GM19468 (cell line): ENCODE measurements around the gene PARD6G.
"Not testable (repeated sequence)": the region's sequence is repeated elsewhere in the genome, so short reads cannot be mapped to it uniquely, and the experiment has no call there.

Experiments used
- ATAC-seq: cut with Tn5 transposase; IDR thresholded peaks from one replicate; pipeline ENCODE4 v1.9.1; 2021; ENCODE audit warnings: mild to moderate bottlenecking, moderate library complexity, moderate number of reproducible peaks; ENCODE audit not compliant: unreplicated experiment; ENCODE audit errors: extremely low read depth

Gene PARD6G, protein sequence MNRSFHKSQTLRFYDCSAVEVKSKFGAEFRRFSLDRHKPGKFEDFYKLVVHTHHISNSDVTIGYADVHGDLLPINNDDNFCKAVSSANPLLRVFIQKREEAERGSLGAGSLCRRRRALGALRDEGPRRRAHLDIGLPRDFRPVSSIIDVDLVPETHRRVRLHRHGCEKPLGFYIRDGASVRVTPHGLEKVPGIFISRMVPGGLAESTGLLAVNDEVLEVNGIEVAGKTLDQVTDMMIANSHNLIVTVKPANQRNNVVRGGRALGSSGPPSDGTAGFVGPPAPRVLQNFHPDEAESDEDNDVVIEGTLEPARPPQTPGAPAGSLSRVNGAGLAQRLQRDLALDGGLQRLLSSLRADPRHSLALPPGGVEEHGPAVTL

DNA sequence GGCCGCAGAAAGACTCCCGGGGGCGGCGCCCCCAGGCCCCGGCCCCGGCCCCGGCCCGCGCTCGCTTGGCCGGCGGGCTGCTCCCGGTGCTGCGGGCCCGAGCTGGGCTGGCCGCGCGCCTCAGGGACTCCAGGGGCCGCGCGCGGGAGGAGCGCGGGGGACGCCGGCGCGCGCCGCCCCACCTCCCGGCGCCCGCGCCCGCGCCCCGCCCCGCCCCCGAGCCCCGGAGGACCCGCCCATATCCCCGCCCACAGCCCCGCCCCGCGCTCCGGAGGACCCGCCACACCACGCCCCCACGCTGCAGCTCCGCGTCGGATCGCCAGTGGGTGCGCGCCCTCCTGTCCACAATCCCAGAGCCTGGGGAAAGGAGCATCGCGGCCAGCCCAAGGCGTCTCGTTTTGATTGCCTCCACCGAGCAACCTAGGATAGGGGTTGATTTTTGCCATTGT is at the start of gene PARD6G:
Gene PARD6G (minus strand): TSS at position 122 of the 449 bp plus-strand sequence. CDS start 166 bp downstream, outside the sequence.
- peak; percentile 20 for ATAC-seq

DNA sequence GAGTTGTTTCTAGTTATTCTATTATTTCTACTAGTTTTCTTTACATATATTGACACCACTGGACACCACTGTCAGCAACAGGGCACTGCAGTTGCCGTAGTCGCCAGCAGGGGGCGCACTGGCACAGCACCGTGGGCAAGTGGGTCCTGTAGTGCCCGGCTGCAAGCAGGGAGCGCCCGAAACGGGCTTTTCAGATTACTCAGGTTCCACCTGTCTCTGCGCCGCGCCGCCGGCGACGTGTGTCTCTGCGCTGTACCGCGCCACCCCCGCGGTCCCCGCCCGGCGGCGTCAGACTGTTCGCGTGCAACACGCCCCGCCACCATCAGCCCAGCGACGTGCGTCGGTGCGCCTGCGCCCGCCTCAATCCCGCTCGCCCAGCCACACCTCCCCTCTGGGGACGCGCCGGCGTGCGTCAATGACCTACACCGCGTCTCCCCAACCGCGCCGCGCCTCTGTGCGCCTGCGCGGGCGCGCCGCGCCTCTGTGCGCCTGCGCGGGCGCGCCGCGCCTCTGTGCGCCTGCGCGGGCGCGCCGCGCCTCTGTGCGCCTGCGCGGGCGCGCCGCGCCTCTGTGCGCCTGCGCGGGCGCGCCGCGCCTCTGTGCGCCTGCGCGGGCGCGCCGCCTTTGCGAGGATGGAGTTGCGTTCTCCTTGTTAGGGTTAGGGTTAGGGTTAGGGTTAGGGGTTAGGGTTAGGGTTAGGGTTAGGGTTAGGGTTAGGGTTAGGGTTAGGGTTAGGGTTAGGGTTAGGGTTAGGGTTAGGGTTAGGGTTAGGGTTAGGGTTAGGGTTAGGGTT is 15.1 kb upstream of the PARD6G start:
- ATAC-seq, result not testable (repeated sequence)

DNA sequence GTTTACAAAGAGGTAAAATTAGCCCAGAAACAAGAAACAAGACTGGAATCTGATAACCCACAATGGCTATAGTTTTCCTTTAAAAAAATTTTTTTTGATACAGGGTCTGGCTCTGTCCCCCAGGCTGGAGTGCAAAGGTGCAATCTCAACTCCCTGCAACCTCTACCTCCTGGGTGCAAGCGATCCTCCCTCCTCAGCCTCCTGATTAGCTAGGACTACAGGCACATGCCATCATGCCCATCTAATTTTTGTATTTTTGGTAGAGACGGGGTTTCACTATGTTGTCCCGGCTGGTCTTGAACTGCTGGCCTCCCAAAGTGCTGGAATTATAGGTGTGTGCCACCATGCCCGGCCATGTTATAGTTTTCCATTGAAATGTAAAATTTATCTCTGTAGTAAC is 12.3 kb upstream of the PARD6G start:
- ATAC-seq, result no peak

DNA sequence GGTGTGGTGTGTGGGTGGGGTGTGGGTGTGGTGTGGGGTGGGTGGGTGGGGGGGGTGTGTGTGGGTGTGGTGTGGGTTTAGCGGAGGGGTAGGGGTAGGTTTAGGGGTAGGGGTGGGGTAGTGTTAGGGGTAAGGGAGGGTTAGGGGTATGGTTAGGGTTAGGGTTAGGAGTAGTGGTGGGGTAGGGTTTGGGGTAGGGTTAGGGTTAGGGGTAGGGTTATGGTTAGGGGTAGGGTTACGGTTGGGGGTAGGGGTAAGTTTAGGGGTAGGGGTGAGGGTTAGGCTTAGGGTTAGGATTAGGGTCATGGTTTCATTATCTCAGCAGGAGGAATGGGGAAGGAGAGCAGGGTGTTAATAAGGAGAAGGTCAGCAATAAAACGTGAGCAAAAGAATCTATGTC is 11.3 kb upstream of the PARD6G start:
- no peak for ATAC-seq

DNA sequence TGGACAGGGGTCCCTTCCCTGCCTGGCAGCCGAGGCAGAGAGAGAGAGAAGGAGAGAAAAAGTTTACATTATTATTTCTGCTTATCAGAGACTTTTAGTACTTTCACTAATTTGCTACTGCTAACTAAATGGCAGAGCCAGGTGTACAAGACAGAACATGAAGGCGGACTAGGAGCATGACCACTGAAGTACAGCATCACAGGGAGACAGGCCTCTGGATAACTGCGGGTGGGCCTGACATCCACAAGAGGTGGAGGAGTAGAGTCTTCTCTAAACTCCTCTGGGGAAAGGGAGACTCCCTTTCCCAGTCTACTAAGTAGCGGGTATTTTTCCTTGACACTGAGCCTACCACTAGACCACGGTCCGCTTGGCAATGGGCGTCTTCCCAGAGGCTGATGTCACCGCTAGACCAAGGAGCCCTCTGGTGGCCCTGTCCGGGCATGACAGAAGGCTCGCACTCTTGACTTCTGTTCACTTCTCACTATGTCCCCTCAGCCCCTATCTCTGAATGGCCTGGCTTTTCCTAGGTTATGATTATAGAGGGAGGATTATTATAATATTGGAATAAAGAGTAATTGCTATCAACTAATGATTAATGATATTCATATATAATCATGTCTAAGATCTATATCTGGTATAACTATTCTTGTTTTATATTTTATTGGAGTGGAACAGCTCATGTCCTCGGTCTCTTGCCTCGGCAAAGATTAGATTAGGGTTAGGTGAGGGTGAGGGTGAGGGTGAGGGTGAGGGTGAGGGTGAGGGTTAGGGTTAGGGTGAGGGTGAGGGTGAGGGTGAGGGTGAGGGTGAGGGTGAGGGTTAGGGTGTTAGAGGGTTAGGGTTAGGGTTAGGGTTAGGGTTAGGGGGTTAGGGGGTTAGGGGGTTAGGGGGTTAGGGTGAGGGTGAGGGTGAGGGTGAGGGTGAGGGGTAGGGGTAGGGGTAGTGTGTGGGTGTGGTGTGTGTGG is 10.5 kb upstream of the PARD6G start:
- not testable (repeated sequence) for ATAC-seq

DNA sequence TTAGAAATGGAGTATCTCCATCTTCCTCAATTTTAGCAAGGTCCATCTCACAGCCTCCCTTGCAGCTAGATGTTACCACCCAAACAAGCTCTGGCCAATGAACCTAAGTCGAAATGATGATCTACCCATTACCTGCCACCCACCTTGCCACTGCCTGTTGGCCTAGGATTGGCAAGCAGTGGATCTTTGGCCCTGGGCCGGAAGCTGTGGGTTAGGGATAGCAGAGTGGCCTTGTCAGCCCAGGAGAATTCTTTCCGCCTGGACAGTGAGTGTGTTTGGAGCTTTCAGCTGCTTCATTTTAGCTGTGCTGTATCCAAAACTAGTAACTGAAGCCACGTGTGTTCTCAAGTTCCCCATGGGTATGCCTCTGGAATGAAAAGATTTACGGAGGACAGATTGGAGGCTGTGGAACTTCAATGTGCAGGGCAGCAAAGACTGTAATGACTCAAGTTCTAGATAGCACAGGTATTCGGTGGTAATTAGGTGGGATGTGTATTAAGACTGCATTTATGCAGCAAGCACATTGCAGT is 7.7 kb upstream of the PARD6G start:
- ATAC-seq, result no peak

DNA sequence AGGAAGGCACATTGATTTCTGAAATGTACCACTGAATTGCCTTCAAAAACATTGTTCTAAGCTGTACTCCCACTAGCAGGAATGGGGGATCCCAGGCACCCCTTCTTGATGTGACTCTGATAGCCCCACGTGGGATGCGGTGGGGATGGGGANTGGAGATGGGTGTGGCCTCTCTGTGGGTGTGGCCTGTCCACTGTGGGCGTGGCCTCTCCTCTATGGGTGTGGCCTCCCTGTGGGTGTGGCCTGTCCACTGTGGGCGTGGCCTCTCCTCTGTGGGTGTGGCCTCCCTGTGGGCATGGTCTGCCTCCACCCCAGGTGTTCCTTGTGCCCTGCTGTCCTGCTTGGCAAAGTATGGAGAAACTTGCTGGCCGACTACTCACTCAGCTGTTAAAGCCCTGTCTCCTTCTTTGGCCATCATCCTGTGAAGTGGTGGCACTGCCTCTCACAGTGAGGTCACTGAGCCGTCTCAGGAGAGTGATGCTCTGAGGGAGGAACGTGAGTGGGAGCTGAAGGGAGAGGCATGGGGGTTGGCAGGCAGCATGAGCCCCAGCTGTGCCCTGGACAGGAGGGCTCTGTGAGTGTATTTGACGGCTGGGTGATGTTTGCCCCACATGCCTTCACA is 6.7 kb upstream of the PARD6G start:
- no peak for ATAC-seq

DNA sequence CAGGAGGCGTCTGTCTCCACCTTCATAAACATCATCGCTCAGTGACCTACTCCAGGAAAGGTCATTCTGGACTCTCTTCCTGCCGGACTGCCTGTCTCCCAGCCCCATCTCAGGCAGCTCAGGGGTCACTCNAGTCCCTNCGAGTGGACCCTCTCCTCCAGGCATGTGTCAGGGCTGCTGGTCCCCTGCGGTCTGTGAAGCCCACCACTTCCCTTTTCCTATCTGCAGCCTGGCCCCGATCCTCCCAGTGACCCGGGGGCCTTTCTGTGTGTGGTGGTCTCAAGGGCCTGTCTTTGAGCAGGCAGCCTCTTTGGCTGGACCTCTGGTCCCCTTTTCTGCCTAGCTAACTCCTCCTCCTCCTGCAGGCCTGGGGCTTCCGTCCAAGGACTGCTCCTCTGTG is 5.9 kb upstream of the PARD6G start:
- ATAC-seq, result no peak

DNA sequence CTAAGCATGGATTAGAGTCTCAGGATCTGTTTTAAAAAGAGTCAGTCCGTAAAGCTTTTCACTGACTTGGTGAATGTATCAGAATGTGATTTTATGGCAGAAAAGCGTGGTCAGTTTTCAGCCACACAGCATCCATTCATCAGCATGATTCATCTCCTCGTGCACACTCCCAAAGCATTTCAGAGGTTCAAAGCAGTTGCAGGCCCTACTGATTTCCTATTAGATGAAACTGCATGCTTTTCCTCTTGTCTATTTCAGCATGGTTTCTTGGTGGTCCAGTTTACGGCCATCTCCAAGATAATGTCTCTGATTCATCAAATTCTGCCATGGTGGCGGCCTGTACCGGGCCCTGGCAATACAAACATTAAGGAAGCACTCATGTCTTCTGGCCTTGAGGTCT is 4.8 kb upstream of the PARD6G start:
- ATAC-seq, result no peak

DNA sequence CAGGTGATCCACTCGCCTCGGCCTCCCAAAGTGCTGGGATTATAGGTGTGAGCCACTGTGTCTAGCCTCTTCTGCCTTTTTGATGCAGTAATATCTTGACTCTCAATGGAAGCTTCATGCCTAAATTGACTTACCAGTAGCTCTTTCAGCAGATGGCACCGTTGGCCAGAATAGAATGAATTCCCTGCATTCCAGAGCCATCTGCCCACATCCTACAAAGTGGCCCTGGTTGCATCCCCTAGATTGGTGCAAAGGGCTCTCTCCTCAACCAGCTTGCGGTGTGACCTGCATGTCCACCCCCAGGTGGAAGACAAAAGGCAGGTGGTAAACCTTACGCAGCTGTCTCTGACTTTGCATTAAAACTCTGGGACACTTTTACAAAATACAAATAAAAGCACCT is 4.4 kb upstream of the PARD6G start:
- no peak for ATAC-seq

DNA sequence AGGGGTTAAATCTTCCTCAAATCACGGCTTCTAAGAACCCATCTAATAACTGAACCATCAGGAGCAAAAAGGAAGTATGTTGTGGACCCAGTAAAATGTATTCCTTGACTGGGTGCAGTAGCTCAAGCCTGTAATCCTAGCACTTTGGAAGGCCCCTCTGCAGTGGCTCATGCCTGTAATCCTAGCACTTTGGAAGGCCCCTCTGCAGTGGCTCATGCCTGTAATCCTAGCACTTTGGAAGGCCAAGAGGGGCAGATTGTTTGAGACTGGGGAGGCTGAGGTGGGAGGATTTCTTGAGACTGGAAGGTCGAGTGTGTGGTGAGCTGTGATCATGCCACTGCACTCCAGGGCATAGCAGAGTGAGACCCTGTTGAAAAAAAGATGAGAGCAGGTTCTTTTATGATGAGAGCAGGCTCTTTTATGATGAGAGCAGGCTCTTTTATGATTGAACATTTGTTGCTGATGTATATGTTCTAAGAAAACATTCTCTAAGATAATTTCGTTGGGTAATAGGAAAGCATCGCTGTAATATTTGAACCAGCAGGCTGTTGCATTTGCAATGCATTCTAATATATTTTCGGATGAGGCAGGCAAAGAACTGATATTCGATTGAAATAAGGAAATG is 3.5 kb upstream of the PARD6G start:
- ATAC-seq, result no peak

DNA sequence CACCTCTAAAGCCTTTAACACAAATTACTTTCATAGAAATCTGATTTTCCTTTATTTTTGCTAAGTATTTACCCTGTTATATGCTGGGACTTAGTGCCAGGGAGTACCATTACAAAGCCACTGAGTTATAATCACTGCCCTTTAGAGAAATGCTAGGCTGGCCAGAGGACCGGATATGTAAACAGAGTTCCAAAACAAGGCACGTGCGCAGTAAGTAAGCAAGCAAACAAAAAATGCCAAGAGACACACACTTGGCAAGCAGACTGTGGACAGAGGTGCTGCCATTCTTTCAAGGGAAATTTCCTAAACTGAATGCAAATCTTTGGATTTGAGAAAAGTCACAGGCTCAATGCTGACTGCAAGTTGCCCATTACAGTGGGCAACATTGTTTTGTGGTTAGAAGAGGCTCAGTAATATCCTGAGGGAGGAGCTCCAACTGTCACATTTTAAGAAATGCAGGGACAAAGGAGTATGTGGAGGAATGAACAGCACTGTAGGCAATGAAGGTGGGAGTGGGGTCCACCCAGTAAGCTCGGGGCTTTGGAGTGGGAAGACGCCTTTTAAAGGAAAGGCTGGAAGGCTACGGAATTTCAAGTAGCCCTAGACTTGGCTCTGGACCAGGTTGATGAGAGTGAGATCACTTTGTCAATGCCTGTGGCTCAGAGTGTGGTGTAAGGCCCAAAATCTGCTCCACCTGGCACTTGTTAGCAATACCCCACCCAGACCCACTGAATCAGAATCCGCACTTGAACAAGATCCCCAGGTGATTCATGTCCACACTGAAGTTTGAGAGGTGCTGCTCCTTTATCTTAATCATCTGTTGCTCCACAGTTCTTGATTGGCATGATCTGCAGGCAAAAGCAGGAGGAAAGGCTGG is 2.1 kb upstream of the PARD6G start:
- ATAC-seq, result no peak

DNA sequence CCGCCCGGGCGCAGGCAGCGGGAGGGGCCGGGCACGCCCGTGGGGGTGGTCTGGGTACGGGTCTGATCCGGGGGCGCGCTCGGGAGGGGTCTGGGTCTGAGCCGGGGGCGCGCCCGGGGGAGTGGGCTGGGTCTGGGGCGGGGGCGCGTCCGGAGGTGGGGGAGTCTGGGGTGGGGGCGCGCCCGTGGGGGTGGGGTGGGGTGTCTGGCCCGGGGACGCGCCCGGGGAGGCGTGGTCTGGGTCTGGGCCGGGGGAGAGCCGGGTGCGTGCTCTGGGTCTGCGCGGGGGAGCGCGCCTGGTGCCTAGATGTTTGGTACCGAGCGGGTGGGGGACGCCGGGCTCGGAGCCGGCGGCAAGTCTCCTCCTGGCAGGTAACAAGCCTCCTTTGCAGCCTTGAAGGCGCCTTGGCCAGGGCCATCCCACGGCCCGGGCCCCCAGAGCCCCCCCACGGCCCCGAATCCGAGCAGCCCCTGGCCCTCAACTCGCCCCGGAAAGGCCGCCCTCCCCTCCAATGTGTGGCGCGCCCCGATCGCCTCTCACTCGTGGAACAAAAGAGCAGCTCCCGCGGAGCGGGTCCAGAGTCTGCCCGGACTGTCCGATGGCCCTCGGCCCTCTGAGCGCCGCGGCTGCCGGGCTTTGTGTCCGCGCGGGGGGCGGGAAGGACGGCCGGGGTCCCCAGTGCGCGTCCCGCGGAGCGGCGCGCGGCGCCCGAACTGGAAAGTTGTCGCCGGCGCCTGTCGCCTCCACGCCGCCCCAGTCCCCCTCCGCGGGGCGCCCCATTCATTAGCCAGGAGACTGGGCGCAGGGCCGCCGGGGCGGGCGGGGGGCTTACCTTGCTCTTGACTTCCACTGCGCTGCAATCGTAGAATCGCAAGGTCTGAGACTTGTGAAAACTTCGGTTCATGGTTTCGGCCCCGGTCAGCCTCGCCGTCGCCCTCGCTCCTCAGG is 595 bp downstream of the PARD6G start:
- ATAC-seq, result peak; percentile 14

DNA sequence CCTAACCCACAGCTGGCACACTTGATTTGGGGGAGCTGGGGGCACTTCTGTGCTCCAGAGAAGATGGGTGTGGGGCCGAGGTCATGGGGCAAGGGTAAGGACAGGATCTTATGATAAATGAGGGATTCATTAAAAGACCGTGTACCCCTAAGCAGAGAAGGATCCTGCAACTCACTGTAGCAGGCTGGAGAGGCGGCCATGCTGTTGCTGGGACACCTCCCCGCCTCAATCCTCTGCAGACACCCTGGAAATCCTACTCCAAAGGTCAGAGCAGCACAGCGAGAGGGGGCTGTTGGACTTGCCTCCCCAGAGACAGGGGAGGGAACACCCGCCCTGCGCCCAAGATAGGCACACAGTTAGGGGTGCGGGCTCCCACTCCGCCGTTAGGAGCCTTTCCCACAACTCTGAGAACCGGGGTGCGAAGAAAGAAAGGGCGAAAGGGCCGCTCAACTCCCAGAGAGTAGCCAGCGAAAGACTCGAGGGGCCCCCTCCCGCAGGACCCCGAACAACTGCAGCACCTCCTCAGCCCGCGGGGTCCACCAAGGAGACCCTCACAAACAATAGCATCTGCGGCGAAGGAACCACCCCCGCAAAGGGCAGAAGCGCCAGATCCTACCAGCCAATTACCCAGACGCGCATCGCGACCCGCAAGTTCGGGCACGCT is 1.4 kb downstream of the PARD6G start:
- no peak for ATAC-seq

DNA sequence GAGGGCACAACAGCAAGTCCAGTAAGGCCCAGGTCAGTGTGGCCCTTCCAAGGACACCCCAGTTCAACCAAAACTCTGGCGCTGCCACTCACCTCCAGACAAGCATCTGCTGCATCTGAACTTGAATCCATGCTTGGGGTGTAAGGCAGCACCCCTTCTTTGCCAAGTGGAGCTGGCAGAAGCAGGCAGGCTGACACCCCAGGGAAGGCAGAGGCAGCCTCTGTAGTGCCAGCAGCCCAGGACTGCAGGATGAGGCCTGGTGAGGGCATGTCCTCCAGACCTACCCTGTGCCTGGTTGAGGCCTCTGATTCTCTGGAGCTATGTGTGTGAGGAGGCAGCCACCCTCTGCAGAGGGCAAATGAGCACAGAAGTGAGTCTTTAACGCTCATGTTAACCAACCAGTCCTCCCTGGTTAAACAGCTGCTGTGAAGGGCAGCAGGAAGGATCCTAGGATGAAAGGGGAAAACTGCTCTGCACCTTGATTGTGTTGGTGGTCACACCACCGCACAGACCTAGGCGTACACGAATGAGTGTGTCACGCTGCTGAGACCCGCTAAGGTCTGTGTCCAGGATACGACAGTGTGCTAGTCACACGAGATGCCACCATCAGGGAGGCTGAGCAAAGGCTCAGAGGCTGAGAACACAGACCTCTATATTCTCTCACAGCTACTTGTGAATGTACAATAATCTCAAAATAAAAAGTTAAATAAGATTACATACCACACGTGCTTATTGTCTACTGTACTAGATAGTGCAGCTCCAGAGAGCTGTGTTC is 2.2 kb downstream of the PARD6G start:
- ATAC-seq, result no peak

DNA sequence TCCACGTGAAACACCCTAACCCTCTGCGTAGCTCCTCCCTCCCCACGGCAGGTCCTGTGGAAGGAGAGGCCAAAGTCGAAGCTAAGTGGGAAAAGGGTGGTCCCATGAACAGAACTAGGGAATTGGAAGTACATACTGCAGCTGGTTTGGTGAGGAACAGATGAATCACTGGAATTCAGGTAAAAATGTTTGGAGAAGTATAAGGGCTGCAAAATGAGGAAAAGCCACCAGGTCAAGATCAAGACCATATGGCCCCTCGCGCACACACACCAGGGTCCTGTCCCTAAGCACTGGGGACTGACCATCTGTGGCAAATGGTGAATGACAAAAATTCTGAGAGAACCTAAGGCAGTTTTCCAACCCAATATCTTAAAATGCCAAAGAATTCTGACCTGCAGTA is 3.1 kb downstream of the PARD6G start:
- no peak for ATAC-seq
